RWPE2 (cell line): ENCODE results near the gene TMPRSS2.

Experiments
- ATAC-seq: fragments of 200-7000 bp; cut with Tn5 transposase; 3 replicates; pipeline ENCODE4 v1.9.1; 2021; ENCODE audit warnings: low read depth
- DNase-seq: peaks from one replicate; pipeline ENCODE4 v3.0.0-alpha.2; 2020; ENCODE audit warnings: low spot score
- H3K27ac ChIP-seq: fragments of 450-650 bp; 2 replicates; pipeline ENCODE4 v1.5.1; 2017; ENCODE audit warnings: mild to moderate bottlenecking; ENCODE audit not compliant: poor library complexity, severe bottlenecking
- H3K27me3 ChIP-seq: fragments of 250-450 bp; sonication (Bioruptor Pico); 2 replicates; pipeline ENCODE4 v1.5.1; 2021; ENCODE audit warnings: mild to moderate bottlenecking, moderate library complexity; ENCODE audit not compliant: insufficient read depth, poor library complexity, severe bottlenecking
- H3K36me3 ChIP-seq: fragments of 250-450 bp; sonication (Bioruptor Pico); 2 replicates; pipeline ENCODE4 v1.5.1; 2020; ENCODE audit warnings: low read depth, mild to moderate bottlenecking, moderate library complexity
- H3K4me1 ChIP-seq: fragments of 250-450 bp; sonication (Bioruptor Pico); 2 replicates; pipeline ENCODE4 v1.5.1; 2021; ENCODE audit warnings: mild to moderate bottlenecking, moderate library complexity; ENCODE audit not compliant: insufficient read depth, poor library complexity, severe bottlenecking
- H3K4me3 ChIP-seq: fragments of 250-450 bp; sonication (Bioruptor Pico); 2 replicates; pipeline ENCODE4 v1.5.1; 2021; ENCODE audit warnings: mild to moderate bottlenecking, moderate library complexity; ENCODE audit not compliant: severe bottlenecking
- H3K9me3 ChIP-seq: fragments of 250-450 bp; sonication (Bioruptor Pico); 2 replicates; pipeline ENCODE4 v1.5.1; 2021; ENCODE audit warnings: mild to moderate bottlenecking, moderate library complexity; ENCODE audit not compliant: severe bottlenecking
- TF ChIP-seq, protein P1 (sequence below): fragments of 450-650 bp; IDR thresholded peaks from one replicate; pipeline ENCODE4 v1.5.1; 2017; ENCODE audit warnings: mild to moderate bottlenecking, moderate library complexity; ENCODE audit not compliant: poor library complexity, severe bottlenecking

TMPRSS2 gene

DNA sequence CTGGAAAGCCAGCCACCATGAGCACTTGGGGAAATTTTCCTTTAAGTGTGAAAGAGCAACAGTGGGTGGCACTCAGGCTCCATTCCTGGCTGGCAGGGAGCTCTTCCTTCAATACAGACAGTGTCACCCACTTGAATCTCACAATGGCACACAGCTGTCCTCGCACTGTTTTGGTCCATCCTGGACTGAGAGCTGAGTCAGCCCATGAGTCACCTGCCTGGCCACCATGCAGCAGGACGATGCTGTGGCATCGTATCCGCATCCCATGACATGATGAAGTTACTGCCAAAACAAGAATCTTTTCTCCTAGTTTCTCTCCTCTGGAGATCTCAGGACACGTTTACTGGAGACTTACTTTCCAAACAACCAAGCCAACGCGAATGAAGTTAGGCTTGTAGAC lies 6.0 kb downstream of the TMPRSS2 start:
- Histone ChIP-seq H3K36me3 (no peaks in the 10 kb centered on the region), H3K4me1 (no peaks in the 10 kb centered on the region), H3K27ac (no peak overlapping the region), H3K27me3 (peaks cover 15% of the 10 kb centered on the region), H3K9me3 (no peaks in the 10 kb centered on the region), H3K4me3 (no peak overlapping the region)
- DNase-seq: no peak
- TF ChIP-seq, protein P1, sequence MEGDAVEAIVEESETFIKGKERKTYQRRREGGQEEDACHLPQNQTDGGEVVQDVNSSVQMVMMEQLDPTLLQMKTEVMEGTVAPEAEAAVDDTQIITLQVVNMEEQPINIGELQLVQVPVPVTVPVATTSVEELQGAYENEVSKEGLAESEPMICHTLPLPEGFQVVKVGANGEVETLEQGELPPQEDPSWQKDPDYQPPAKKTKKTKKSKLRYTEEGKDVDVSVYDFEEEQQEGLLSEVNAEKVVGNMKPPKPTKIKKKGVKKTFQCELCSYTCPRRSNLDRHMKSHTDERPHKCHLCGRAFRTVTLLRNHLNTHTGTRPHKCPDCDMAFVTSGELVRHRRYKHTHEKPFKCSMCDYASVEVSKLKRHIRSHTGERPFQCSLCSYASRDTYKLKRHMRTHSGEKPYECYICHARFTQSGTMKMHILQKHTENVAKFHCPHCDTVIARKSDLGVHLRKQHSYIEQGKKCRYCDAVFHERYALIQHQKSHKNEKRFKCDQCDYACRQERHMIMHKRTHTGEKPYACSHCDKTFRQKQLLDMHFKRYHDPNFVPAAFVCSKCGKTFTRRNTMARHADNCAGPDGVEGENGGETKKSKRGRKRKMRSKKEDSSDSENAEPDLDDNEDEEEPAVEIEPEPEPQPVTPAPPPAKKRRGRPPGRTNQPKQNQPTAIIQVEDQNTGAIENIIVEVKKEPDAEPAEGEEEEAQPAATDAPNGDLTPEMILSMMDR: no peak
- no peak for ATAC-seq

DNA sequence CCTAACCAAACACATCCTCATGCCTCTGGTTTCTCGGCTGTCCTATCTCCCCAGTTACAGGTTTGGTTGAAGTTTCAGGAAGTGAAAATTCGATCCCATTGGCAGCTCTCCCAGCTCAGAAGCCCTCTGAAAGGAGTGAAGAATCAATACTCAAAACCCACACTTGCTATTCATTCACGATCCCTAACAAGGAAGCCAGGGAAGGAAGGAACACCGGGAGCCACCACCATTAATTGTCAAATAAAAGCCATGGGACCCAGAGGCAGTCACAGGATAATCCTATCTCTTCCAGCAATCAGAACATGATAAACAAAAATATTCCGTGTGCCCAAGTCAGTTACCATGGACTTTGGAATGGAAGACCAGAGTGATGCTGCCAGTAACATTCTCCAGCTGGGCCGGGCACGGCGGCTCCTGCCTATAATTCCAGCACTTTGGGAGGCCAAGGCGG lies 7.0 kb downstream of the TMPRSS2 start:
- Histone ChIP-seq H3K27me3 (peaks cover 6% of the 10 kb centered on the region), H3K27ac (no peak overlapping the region), H3K9me3 (no peaks in the 10 kb centered on the region), H3K36me3 (no peaks in the 10 kb centered on the region), H3K4me1 (no peaks in the 10 kb centered on the region), H3K4me3 (no peak overlapping the region)
- TF ChIP-seq, protein P1: no peak
- ATAC-seq (no peak), DNase-seq (no peak)

DNA sequence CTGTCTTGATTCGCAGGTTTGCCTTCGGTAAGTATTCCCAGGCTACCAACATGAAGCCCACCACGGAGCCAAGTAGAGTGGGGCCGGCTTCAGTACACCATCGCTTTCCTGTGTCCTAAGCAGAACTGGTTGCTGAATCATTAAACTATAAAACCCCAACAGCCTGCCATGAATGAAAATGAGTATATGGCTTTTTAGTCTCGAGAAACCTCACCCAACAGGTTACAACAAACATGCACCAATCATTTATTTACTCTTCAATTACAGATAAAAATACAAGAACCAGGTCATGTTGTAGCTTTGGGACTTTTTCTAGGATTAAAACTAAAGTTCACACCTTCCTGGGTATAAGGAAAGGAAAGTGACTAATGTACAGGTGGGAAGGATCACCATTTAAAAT lies 7.6 kb downstream of the TMPRSS2 start:
- no peaks in the 10 kb centered on the region for H3K27me3 ChIP-seq
- ATAC-seq: no peak
- H3K9me3 ChIP-seq: no peaks in the 10 kb centered on the region
- no peak for DNase-seq
- no peaks in the 10 kb centered on the region for H3K4me1 ChIP-seq
- H3K36me3 ChIP-seq: no peaks in the 10 kb centered on the region
- H3K27ac ChIP-seq: no peak overlapping the region
- TF ChIP-seq, protein P1: no peak
- H3K4me3 ChIP-seq: no peak overlapping the region

DNA sequence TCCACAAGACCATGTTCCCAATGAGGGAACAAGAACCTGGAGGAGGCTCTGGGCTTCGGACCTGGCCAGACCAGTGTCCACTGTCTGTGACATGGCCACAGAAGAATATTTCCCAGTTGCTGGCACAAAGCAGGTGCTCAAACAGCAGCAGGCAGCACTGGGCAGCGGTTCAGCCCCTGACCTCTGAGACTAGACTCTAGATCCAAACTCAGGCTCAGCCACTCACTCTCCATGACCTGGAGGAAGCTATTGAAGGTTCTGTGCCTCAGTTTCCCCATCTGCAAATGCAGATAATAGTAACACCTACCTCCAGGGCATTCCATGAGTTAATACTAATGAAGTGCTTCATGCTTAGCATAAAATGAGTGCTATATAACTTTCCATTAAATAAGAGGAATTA lies 8.0 kb downstream of the TMPRSS2 start:
- Histone ChIP-seq H3K9me3 (no peaks in the 10 kb centered on the region), H3K36me3 (no peaks in the 10 kb centered on the region), H3K4me1 (no peaks in the 10 kb centered on the region), H3K4me3 (no peak overlapping the region), H3K27ac (no peak overlapping the region), H3K27me3 (no peaks in the 10 kb centered on the region)
- TF ChIP-seq, protein P1: no peak
- ATAC-seq (no peak), DNase-seq (no peak)

DNA sequence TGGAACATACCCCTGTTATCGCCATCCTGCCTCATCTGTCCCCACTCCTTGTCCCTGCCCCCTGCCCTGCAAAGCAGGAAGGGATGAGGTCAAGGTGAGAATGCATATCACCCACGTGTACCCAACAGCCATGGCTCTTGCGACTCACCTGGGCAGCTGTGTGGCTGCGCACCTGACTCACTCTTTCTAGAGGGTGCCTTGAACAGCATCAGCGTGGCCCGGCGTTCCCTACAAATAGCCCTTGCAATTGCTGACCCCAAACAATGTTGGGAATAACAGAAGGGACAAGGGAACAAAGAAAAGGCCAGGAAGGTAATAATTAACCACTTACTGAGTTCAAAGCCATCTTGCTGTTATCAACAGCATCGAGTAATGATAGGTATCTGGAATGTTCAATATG lies 10.2 kb downstream of the TMPRSS2 start:
- H3K36me3 ChIP-seq: no peaks in the 10 kb centered on the region
- DNase-seq (no peak), ATAC-seq (no peak)

More for the DNA sequence above, 10.2 kb downstream of the TMPRSS2 start:
- Histone ChIP-seq H3K4me3 (no peak overlapping the region), H3K27ac (no peak overlapping the region), H3K27me3 (no peaks in the 10 kb centered on the region), H3K4me1 (no peaks in the 10 kb centered on the region), H3K9me3 (no peaks in the 10 kb centered on the region)
- TF ChIP-seq, protein P1: no peak
